HG03571 (cell line): ENCODE results near the gene RUNX1.

Source experiments
- ATAC-seq: cut with Tn5 transposase; IDR thresholded peaks from one replicate; pipeline ENCODE4 v1.9.1; 2021; ENCODE audit not compliant: unreplicated experiment

Gene RUNX1

DNA sequence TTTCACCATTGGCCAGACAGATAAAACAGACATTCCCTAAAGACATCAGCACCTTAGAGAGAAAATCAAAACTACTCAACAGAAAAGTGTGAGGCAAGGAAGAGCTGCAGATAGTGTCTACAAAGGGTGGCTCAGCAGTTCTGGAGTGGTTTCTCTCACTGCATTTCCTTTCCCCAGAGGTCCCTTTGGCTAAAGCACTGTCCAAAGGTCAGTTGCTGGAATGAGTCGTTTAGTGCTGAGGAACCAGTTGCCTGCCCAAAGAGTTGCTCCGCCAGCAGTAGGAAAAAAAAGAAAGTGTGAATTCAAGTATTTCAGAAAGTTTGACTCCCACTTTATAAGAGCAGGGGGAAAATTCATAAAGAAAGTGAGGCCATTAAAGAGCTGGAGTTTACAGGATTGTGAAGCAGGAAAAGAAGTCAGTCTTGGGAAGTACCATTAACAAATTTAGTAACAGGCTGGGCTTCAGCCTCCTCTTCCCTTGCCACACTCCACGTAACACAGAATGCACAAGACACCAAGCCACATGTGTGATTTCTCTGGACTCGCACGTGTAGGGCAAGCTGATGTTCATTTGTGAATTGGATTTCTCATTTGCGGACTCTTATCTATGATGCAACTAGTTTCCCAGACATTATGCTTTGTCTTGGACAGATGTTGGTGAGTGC is 122.2 kb downstream of the RUNX1 start:
- no peak for ATAC-seq

DNA sequence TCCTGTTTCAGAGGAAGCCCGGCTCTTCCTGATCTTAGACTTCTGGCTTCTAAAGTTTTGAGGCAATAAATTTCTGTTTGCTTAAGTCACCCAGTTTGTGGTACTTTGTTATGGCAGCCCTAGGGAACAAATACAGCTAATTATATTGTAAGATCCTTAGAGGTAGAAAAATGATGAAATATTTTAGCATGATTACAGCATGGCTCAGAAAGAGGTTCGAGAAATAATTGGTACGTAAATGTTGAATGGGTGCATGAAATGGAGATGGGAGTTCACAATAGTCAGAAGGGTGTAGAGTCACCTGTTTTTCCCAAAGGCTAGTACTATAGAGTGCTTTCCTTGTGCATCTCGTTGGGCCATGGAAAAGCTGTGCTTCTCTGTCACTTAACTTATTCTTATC is 123.5 kb downstream of the RUNX1 start:
- ATAC-seq = no peak

DNA sequence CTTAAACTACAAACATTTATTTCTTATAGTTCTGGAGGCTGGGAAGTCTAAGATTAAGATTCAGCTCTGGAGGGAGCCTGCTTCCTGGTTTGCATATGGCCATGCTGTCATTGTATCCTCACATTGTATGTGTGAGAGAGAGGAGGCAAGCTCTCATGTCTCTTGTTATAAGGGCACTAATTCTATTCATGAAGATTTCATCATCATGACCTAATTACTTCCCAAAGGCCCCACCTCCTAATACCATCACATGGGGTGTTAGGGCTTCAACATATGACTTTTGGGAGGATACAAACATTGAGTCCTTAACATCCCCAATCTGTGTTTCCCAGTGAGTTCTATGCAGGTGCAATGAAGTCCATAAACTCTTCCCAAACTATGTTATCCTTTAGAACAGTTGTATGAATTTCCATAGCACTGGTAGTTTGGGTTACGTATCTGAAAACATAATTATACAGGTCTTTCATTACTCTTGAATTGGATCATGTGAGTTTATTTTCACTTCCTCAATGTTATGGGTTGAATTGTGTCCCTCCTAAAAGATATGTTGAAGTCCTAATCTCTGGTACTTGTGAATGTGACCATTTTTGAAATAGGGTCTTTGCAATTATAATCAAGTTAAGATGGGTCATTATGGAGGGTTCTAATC is 124.2 kb downstream of the RUNX1 start:
- ATAC-seq = no peak

DNA sequence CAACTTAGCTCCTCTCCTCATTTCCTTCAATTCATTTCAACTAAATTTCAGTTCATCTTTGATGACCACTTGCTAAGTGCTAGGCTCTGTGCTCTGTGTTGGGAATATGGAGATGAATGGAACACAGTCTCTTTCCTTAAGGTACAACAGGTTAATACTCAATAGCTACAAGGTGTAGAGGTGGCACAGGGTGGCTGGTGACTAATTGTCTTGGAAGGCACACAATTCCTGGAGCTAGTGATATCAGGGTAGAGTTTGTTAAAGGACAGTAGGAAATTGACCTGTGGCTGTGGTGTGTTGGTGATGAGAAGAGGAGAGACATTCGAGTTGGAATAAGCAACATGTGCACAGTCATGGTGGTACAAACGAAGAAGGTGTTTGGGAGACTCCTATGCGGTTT is 124.9 kb downstream of the RUNX1 start:
- ATAC-seq = no peak

DNA sequence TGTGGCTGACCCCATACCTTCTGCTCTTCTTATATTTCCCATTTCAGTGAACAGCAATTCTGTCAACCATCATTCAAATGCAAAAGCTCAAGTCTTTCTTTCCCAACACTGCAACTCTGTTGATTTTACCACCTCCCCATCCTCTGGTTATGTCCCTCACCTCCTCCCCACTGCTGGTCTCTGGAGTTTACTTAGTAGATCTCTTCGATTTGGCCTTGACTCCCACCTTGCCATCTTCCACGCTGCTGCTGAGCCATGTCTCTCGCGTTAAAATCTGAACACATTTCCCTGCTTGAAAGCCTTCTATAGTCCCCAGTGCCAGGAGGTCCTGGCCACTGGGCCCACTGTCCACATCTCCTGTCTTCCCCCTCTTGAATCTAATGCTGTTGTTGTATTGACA is 125.5 kb downstream of the RUNX1 start:
- ATAC-seq = no peak

DNA sequence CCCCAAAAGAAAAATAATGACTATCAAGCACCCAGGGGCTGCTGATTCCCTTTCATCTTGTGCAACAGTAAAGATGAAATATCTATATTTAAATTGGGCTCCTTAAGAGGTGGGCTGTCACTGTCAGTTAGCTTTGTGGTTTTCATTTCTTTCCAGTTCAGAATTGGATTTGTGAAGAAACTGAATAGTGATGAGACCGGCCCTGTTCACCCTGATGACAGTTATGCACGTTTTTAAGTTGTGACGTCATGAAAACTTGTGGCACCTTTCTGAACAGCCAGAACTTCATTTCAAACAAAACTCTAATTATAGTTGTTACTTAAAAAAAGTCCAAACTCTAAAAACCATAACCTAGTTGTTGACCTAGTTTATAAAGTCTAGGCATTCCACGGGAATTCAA is 125.9 kb downstream of the RUNX1 start:
- ATAC-seq = no peak

DNA sequence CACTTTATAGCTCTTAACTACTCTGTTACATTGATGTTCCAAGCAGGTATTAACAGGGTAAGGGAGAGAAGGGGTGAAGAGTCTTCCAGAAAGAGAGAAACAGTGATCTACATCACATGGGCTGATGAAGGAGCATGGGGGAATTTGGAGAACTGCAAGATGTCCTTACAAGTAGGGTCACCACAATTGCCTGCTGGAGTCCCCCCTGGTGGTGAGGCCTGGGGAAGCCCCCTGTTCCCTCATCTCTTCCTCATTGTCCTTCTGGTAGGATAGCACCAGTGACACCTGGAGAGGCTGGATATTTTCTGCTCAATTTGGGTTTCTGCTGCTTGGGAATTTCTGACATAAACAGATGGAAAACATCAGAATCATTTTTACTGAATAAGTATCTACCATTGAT is 126.6 kb downstream of the RUNX1 start:
- no peak for ATAC-seq

DNA sequence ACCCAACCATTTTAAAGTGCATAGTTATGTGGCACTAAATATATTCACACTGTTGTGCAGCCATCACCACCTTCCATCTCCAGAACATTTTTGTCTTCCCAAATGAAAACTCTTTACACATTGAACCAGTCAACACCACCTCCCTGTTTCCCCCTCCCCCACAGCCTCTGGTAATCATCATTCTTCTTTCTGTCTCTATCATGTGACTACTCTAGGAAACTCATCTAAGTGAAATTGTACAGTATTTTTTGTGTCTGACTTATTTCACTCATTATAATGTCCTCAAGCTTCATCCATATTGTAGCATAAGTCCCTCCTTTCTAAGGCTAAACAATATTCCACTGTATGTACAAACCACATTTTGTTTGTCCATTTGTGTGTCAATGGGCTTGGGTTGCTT is 128.0 kb downstream of the RUNX1 start:
- ATAC-seq = no peak

DNA sequence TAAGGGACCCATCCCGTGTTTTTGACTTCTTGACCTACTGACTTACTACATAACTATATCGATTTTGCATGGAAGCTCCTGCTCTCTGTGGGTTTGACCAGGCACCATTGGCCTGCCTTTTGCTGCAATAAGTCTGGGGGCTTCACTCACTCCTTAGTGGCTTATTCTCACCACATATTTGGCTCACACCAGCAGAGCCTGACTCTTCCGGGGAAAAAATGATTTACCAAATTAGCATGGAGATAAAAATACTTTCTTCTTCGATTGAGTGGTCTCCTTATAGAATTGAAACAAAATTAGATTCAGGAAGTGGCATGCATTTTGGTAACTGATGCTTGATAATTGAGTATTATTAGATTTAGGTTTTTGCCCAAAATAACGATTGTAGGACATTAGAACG is 129.7 kb downstream of the RUNX1 start:
- no peak for ATAC-seq

DNA sequence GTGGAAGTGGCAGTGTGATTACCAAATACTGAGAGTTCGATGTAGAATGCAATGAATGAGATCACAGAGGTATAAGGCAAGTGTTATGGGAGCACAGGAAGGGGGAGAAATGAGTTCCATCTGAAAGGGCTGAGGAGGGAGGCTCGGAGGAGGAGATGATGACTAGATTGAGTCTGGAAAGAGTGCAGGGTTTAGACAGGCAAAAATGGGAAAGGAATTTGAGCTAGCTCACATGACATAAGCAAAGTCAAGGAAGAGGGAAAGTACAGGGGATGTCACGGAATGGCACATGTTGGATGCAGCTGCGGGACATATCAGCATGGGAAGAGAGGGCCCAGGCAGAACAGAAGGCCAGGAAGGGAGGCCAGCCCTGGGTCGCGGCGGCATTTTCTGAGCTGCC is 132.7 kb downstream of the RUNX1 start:
- no peak for ATAC-seq

DNA sequence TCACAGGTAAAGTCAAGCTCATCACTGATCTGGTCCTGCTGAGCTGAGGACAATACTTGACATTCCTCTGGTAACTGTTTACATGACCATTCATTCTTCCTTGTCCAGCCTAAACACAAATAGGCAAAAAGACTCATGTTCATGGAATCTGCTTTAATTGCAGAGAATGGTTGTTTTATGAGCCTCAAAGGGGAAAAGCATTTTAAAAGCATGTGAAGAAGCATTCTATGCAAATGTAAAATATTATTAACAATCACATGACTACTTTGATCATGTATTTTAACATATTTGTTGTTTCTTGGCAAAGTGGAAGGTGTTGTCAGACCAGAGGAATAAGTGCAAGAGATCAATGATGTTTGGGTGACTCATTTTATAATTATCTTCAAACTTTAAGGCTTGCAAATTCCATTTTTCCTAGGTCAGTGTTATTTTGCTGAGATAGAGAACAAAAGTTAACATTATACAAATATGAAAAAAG is 133.7 kb downstream of the RUNX1 start:
- ATAC-seq = no peak

DNA sequence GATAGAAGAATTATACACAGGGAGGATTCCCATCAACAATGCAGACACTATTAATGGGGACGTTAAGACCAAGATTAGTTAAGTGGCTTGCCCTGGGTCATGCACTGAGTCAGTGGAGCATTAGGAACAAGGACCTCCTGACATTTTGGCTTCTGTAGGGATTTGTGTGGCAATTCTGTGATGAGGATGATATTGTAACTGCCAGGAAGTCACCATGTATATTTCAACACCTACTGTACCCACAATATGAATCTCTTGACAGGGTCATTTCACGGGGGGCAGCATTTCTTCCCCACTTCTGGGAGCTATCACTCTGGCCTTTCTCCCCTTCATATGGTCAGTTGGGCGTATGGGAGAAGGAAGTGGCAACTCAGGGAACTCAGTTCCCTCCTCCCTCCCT is 134.9 kb downstream of the RUNX1 start:
- ATAC-seq = no peak

DNA sequence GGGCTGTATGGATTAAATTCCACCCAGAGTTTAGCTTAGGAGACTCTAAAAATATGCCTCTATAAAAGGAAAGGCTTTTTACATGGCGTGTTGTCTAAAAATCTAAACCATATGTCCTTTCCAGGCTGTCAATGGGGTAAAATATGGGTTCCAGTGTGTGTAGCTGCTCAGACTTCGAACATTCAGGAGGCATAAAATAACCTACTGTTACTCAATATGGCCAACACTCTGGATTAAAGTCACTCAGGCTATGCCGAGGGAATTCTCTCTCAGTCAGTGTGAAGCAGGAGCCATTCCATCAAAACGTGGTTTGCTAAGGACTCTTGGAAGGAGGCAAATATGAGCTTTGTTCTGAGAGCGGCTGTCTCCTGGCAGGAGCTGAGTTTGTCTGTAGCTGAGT is 135.3 kb downstream of the RUNX1 start:
- no peak for ATAC-seq

DNA sequence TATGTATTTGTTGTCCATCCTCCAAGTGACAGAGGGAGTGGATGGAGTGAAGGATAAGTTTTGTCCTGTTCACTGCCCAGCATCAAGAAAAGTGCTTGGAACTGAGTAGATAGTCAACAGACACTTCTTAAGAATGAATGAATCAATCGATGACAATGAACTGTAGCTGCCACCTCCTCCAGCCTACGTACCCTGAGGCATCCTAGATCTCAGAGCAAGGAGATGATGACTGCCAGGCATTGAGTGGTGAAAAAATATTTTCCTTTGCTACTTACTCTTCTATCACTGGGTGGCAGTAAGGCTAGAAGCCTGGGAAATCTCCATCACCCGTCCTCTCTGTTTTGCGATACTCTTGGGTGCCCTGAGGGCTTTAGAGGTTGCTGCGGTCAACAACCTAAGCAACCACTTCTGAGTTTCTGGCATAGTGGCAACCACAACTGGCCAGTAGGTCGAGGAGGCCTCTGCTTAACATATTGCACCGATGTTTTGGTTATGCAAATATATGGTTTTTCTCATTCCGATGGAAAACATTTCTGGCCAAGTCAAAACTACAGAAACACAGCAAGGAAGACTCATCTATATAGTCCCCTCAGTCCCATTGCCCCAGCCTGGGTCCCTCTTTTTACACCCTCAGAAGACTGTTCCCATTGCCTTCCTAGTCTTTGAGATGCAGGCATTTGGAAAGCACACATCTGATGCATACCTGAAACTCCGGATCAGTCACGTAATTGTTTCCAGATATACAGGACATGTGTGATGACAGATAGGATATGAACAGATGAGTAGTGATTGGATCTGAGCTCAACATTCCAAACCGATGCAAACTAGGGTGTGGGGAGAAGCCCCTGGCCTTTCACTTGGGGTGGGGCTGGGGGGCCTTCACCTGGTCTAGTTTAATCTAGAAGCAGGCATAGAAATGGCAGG is 136.8 kb downstream of the RUNX1 start:
- no peak for ATAC-seq

DNA sequence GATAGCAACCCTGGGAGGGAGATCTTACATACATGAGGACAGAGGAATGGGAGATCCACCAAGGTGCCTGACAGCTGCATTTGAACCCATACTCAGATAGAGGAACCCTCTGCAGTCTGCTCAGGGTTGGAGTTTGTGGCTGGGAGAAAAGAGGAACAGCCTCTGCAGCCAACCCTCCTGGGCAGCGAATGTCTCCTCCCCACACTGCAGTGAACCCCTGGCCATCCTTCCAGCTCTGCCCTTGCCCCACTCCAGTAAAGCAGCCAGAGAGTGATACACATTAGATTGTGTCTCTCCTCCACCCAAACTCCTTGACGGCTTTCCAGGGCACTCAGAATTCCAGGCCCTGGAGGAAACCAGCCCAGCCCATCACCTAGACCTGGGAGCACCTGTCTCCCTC is 137.7 kb downstream of the RUNX1 start:
- ATAC-seq = no peak

DNA sequence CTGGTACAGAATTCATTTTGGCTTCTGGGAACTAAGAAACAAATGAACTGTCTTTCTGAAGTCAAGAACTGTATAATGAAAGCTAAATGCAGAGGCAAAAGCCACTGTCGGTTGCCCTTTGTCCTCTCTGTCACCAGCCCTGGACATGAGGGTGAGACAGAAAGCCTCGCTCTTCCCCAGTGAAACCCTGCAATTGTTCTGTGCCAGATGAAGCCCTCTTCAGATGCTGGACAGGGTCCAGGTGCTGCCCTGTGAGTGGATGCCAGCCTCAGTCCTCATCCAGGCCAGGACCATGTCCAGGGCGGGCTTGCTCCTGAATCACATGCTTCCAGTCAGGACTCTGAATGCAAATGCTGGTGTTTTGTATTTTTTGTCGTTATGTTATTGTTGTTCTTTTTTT is 138.7 kb downstream of the RUNX1 start:
- ATAC-seq = no peak

DNA sequence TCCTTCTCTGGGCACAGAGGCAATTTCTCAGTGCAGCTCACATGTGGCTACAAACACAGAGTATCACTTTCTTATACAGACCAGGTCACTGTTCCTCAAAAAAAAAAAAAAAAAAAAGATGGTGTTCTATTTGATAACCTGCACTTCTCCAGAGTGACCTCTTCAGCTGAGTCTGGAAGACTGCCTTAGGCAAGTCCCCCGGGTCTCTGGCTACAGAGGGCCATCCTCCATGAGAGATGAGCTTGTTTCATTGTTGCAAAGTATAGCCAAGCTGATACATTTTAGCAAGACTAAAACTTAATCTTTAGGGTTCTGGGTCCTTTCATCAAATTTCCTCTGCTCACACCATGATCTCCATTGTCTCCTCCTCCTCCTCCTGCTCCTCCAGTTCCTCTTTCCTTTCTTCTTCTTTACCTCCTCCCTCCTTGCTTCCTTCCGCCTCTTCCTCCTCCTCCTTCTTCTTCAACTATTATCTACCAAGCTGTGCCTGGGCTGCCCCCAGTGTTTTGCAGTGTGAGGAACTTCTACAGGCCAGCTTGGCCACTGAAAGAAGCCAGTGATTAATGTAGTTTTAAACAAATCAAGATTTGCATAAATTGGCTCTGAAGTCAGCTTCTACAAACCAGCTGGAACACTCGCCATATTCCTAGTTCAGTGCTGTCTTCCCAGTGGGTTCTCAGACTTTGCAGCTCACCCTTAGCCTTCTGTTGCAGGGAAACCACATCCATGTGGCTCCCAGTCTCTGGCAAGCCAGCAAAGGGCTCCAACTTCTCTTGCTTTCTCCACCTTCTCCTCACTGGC is 139.4 kb downstream of the RUNX1 start:
- ATAC-seq = no peak

DNA sequence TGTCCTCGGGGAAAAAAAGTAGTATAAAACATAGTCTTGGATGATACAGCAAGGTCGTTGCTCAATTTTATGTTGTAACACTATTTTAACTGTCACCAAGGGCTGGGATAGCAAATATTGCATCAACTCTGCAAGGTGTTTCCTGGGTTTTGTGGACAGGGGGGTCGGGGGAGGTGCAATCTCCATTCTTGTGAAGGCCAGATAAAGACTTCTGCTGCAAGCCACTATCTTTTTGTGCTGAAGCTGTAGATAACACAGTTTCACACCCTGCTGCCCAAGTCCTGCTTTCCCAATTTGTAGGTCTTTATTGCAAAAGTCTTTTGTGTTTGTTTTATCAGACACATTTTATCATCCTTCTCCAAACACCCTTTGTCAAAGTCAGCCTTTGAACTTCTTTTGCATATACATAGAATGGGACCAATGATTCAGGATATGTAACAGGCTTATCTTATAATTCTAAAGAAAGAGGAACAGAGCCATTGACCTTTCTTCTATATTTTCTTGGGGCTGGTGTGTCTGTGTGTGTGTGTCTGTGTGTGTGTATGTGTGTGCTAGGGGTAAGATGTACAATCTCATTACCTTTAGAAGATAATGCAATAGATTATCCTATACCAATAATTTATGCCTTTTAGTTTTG is 140.6 kb downstream of the RUNX1 start:
- no peak for ATAC-seq

DNA sequence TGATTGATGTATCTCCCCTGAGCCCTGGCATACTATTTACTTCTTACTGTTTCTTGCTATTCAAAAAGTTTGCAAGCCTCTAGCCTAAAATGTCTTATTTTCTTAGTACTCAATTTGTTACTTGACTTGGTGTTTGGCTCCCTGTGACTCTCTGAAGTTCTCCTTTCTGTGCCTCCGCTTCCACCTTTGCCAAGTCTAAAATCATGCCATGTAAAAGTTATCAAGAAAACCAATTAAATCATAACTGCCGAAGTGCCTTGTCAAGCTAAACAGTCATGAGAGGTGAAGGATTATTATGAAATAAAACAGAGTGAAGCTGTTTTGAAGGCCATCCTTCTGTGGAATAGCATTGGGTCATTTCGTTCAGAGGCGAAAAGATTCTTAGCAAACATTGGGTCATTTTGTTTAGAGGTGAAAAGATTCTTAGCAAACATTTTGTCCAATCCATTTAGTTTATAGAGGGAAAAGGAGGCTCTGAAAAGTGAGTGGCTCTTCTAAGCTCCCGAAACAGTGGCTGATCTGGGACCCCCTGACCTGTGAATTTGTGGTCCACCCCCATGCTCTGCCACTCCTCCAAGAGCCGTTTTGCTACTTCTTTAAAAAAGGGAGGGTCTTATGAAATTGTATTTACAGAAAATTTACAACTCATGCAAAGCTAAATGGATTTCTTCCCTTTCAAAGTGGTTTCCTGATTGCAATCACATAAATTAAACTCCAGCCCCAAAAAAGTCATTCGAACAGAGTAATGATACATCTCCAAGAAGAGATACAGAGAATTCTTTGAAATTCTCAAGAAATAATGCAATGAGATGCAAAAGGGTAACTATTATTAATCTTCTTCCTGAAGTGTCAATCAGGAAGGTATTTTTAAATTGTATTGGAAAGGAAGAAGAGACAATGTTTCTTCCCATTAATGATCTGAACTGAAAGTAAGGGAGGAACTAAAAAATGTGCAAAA is 141.4 kb downstream of the RUNX1 start:
- ATAC-seq = no peak
